Activated CD8-positive, alpha-beta memory T cell treated with anti-CD3 and anti-CD28 coated beads, Interleukin-2, amount 50 U/mL, for 1 hour (primary cell): ENCODE data around the gene FASTK.

ENCODE experiments used
- DNase-seq: peaks from one replicate; pipeline ENCODE4 v3.0.0-alpha.2; 2020; ENCODE audit errors: extremely low read depth

FASTK gene

DNA sequence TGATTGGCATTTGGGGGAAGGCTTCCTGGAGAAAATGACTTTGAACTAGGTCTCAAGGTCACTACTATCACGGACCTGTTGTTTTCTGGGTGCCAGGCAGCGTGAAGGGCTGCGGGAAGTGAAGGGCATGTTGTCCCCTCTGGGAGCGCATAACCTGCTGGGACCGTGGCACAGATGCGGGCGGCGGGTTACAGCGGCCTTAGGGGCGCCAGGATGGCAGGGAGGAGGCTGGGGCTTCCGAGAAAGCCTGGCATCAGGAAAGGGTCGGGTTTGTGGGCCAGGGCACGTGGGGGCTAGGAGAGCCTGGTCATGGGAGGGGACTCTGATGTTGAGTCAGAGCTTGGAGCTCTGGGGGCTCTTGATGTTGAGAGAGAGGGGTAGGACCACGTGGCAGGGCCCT, 15.1 kb downstream of the FASTK start:
- no peak for DNase-seq

DNA sequence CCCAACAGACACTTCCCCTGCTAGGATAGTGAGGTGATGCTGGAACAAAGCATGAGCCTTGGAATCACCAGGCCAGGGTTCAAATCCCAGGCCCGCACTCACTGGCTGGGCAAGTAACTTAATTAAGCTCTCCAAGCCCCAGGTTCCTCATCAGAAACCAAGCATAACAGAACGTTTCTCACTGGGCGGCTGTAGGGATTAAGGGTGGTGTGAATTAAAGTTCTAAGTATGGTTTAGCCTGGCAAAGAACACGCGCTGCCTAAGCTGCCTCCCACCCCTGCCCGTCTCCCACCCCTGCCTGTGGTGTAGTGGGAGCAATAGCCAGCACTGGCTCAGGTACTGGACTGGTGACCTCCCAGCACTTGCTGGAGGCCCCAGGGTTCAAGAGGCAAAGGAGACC, 15.6 kb downstream of the FASTK start:
- DNase-seq = no peak

DNA sequence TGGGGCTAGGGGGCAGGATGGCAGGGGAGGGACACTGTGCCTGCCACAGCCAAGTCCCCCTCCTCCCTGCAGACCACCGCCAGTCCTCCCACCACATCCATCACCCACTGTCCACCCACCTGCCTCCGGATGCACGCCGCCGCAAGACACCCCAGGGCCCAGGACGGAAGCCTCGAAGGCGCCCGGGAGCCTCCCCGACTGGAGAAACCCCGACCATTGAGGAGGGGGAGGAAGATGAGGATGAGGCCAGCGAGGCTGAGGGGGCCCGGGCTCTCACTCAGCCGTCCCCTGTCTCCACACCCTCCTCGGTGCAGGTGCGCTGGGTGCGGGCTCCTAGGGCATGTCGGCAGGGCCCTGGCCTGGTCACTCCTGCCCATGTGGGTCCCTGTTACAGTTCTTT, 16.2 kb downstream of the FASTK start:
- no peak for DNase-seq

DNA sequence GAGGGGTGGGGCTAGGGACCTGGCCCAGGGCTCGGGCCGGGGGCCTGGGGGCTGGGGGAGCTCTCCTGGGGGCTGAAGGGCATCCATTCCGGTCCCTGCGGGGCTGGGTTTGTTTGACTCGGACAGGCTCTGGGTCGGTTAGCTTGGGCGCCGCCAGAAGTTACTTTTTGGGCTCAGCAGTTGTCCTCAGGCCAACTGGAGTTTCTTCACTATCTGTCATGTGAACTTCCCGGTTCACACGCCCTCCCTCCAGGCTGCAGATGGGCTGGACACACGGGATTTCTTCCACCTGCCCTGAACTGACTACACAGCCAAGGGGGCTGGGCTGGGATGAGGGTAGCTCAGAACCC, 17.4 kb downstream of the FASTK start:
- no peak for DNase-seq

DNA sequence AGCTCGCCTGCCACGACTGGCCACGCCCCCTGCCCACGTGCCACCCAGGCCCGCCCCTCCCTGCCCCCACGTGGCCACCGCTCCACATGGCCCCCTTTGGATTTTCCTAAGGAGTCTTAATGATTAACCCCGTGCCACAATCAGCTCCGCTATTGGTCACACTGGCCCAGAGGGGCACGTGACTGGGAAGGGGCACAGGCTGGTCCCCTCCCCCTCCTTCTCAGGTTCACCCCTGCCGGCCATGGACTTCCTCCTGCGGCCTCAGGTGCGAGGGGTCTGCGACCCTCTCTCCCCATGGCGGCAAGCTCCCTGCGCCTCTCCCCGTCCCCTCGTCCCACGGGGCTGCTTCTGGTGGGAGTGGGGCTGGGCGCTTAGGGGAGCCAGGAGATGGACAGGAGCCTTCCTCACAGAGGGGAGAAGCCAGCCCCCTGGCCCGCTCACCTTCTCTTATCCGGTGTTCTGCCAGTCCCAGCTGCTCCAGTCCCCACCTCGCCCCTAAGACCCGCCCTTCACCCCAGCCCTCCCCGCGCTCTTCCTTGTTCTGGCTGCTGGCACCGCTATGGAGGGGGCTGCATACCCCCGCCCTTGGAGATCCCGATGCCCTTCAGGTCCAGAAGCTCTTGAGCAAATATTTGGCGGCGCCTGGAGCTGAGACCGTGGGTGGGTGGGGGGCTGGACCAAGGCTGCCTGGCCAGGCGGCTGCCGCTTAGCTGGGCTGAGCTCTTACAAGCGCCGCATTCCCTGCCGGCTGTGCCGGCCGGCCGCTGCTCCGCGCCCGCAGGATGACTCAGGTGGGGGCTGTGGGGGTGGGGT, 18.0 kb downstream of the FASTK start:
- no peak for DNase-seq

DNA sequence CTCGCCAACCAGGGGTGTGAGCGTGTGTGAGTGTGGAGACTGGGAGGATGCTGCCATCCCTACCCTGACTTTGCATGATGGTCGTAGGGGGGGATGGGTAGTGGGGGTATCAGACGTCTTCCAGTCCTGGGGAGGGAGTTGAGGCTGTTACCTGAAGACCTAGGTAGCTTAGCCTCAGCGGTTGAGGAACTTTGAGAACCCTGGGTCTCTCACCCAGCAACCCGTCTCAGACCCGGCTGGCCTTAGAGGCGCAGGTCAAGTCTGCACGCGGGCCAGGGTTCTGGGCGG, 18.6 kb downstream of the FASTK start:
- DNase-seq = no peak

DNA sequence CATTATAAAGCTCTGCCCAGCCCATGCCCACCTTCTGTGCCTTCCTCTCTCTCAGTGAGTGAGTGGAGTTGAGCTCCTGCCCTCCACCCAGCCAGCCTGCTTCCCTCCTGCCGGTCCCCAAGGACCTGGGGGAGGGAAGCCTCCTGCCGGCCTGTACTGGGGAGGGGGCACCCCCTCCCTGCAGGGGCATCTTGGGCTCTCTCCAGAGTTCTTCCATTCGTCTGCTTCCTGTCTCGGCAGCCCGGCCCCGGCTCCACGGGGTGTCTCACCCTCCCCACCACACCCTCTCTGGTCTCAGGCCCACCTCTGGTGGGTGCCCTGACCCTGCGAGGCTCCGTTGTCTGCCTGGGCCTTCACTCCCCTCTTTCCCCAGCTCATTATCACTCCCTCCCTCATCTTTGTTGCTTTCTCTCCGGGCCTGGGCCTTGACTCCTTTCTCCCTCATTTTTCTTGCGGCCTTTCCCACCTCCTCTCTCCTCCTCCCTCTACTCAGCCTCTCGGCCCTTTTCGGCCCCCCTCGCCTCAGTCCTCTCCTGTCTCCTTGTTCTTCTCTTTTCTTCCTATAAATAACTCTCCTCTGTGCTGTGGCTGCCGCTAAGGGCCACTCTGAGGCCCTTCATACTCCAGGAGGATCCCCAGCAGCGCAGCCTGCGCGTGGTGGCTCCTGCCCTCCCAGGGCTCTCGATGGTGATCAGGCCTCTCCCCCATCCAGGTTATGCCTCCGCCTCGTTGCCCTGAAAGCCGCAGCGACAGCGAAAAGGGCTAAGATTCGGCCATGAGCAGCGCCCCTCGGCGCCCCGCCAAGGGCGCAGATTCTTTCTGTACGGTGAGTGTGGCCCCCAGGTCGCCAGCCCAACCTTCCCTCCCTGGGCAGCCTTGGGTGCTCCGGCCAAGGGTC, 19.1 kb downstream of the FASTK start:
- DNase-seq = no peak

DNA sequence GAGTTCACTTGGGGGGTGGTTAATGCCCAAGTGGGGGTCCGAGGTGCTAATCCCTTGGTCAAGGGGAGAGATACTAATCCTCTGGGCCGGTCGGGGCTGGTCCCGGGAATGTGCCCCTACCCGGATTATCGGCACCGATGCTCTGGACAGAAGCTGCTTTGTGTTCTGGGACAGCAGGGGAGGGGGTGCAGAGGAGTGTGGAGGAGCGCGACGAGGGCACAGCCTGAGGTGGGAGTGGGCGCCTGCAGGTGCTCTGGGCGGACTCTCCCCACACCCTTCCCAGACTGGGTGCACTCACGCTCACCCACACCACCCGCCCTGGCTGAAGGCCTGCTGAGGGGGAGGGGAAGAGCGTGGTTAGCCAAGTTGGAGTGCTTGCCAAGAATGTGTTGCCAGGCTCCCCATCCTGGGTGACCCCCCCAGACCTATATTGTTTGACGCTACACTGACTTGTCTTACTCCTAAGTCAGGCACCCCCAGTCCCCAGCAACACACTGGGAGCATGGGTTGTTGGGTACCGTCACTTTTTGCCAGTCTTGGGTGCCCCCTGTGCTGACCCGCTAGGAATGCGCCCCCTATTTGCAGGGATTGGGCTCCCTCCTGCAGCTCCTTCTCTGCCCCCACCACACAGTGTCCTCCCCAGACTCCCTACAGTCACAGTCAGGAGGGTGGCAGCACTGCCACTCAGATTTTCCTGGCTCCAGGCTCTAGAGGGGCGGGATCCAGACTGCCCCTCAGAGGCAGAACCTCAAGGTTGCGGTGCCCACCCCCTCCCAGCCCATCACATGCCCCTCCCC, 20.0 kb downstream of the FASTK start:
- no peak for DNase-seq

DNA sequence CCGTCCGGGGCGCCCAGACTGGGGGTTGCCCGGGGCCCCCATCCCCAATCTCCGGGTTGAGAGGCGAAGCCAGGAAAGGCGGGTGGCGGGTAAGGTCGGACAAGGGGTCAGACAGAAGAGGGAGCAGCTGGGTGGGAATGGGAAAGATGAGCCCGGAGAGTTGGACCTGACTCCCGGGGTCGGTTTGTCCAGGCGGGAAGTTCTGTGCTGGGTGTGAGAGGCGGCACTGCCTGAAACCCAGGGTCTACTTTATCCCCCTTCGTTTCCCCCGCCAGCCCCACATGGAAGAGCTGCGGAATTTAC, 20.5 kb downstream of the FASTK start:
- no peak for DNase-seq

DNA sequence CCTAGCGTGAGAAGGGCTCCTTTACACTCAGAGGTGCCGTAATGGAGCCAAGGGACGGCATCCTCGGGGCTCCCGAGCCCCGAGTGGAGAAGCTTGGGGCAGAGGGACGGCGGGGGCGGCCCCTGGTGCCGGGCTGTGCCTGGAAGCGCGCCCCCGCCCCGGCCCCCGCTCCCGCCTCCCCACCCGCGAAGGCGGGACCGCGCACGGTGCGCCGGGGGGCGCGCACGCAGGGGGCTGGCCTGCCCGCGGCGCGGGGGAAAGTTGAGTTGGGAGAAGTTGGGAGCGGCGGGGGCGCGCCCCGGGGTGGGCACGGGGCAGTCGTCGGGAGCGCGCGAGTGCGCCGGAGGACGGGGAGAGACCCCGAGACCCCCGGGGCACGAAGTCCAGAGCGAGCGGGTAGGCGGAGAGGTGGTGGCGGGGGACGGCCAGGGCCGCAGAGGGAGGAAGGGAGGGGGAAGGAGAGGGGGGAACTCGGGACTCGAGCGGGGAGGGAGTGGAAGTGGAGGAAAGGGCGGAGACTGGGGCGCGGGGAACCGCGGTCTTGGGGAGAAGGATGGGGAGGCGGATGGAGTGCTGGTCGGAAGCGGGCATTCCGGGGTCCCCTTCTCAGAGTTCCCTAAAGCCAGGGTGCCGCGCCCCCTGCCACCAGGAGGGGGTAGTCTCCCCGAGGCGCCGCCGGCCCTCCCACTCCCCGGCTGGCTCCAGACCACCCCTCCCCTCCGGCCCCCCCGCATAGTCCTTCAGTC, 21.1 kb downstream of the FASTK start, which contains the start of gene SLC4A2:
TSS of gene SLC4A2 (plus strand) at position 223 of the 746 bp plus-strand sequence. CDS start 2,399 bp downstream, outside the sequence.
- no peak for DNase-seq

DNA sequence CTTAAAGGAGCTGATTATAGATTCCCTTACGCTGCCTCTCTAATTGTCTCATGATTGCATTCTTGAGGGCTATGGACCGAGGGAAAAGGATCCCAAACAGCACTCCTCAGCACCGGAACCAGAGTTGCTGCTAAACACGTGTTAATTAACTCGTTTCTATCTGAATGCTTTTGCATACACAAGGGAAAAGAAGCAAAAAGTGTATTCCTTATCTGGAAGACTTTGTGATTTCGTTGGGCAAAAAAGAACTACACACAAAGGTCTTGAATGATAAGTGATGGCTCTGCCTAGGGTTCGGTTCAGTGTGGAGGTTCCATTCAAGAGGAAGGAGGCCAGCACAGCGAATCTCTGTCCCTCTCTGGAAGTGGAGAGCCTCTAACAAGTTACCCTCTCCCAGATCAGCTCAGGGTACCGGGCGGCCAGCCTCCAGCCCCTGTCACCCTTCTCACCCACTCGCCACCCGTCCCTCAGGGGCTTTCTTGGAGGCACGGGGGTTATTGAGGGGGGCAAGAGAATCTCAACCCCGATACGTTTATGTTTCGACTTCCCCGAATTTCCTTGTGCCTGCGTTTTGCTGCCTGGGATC, 21.7 kb downstream of the FASTK start:
- no peak for DNase-seq

DNA sequence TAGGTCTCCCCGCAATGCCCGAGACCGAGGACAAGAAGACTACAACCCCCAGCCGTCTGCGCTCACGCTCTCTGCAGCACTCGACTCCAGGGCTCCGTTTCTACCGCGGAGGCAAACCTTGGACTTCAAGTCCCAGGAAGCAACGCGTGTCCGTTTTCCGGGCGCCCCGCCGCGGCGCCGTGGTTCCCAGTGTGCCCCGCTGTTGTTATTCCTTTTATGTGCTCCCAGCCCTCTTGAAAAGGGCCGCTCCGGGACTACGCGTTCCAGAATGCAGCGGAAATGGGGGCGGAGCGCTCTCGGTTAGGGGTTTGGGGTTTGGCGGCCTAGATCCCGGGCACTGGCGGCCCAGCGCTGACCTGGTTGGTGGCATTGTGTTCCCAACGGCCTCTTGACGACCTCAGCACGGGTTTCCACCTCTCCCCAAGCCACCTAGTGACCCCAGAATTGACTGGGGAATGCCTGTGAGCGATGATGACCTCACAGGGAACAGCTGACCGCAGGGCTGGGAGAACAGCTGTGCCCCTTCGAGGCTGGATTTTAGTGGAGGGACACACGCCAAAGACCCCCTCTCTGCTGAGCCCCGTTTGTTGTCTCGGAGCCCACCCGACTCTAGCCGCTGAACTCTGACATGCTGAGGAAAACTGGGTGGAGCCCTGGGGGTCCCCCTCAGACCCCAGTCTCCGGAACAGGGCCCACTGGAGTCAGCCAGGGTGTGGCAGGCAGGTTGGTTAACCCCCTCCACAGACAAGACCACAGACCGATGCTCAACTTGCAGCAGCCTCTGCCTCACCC, 22.4 kb downstream of the FASTK start:
- peak; percentile 97 for DNase-seq

DNA sequence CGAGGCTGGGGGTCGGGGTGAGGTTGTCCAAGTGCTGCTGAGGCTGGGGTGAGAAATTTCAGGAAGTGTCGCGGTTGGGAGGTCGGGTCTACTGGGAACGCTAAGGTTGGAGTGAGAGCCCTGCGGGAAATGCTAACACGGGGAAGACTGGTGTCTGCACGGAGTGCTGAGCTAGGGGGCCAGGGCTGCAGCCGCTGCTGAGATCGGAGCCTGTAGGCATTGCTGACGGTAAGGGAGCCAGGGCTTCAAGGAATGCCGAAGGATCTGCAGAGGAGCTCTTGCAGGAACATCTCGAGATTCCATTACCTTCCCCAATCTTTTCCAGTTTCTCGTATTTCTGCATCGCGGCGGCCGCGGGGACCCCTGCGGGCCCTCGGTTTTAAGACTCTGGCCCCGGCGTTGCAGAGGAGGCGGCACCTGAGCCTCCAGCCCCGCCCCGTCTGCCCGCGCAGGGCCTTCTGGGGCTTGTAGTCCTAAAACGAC, 23.1 kb downstream of the FASTK start, which contains the start of gene CDK5:
TSS of gene CDK5 (minus strand) at position 392 of the 483 bp plus-strand sequence. CDS start at position 343, 49 bp downstream.
- no peak for DNase-seq

DNA sequence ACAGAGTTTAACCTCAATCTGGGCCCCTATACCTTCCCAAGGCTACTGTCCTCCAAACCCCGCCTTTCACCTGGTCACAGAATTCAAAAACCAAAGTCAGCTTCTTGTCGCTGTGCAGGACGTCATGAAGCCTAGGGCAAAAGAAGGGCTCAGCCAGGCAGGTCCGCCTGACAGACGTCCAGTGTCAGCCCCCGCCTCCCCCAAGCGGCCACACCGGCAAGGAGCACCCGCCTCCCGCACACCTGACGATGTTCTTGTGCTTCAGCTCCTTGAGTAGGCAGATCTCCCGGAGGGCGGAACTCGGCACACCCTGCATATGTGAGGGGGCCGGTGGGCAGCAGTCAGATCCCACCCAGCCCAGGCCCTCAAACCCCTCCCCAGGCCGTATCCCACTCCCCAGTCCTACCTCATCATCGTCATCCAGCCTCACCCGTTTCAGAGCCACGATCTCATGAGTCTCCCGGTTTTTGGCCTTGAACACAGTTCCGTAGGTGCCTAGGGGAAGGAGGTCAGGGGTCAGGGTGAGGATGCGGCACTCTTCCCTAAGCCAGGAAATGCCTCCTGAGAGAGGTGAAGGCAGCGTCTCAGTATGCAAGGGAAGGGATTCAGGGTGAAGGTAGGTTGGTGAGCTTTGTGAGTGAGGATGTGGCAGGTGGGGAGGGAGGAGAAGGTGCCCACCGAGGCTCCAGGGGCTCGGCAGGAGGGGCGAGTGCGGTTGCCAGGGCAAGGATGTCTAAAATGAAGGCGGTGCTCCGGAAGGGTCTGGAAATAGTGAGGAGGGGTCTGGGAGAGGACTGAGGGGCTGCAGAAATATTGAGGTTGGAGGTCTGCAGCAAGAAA, 23.7 kb downstream of the FASTK start:
- no peak for DNase-seq

DNA sequence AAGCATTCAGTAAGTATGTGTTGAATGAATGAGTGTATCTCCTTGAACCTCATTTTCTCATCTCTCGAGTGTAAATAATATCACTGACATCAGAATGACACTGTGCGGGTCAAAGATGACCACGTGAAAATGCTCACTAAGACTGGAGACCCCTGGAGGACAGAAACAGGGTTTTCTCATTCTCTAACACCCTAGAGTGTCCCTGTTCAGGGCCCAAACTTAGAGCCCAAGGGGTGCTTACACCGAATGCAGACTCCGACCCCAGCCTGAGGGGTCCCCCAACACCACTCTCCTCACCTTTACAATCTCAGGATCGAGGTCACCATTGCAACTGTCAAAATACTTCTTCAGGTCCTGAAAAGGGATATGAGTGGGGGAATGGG, 24.3 kb downstream of the FASTK start:
- DNase-seq = no peak

DNA sequence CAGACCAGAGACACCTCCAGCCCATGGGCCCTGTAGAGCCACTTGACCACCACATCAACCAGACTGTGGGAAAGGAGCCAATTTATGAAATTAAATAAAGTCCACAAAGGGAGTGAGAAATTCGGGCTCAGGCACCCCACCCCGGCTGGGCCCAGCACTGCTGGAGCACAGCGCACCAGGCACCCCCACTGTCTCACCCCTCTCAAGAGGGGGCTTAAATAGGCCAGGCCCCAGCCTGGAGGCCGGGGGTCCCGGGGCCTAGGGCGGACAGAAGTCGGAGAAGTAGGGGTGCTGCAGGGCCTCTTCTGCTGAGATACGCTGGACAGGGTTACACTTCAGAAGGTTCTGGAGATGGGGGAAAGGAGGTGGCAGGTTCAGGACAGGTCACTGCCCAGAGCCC, 26.9 kb downstream of the FASTK start:
- no peak for DNase-seq

DNA sequence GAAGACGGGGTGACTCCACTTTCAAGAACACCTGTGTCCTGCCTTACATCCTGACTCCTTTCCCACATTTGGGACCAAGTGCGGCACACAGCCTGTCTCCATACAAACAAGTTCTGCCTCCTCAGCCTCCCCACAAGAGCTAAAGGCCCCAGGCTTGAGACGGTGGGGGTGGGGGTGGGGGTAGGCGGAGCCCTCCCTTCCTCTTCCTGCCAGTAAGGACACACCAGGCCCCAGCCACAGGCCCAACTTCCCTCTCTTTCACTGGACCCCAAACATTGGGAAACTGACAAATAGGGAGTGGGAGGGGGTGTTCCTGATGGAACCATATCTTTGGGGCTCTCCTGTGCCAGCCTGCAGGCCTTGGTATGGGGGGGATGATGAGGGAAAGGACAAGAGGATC, 27.5 kb downstream of the FASTK start:
- no peak for DNase-seq

DNA sequence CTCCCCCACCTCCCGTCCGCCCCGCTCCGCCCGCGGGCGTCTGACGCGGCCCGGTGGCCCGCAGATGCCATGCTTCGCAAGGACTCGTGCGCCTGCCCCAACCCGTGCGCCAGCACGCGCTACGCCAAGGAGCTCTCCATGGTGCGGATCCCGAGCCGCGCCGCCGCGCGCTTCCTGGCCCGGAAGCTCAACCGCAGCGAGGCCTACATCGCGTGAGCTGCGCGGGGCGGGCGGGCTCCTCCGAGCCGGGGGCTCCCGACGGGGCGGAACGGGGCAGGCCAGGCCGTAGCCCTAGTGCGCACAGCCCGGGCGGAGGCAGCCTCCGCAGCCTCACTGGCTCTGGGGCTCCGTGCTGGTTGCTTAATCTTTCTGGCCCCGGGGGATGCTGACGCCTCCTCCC, 29.5 kb downstream of the FASTK start:
- DNase-seq = no peak

DNA sequence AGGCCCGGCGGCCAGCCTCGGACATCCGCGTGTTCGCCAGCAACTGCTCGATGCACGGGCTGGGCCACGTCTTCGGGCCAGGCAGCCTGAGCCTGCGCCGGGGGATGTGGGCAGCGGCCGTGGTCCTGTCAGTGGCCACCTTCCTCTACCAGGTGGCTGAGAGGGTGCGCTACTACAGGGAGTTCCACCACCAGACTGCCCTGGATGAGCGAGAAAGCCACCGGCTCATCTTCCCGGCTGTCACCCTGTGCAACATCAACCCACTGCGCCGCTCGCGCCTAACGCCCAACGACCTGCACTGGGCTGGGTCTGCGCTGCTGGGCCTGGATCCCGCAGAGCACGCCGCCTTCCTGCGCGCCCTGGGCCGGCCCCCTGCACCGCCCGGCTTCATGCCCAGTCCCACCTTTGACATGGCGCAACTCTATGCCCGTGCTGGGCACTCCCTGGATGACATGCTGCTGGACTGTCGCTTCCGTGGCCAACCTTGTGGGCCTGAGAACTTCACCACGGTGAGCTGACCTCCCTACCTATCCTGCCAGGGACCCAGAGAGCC, 31.6 kb downstream of the FASTK start:
- no peak for DNase-seq
